Measurements from ENCODE around the gene VPS29.

Gene VPS29

GRCh38 chr12:110513842-110514241 is 11.9 kb upstream of the VPS29 start:
- no peak for TF ChIP-seq FOXM1 (IDR thresholded peaks at IDR 0.05; ENCODE audit: borderline replicate concordance, low read depth)
- no peak for TF ChIP-seq NFIC (IDR thresholded peaks at IDR 0.05)
- TF ChIP-seq TCF12 (IDR thresholded peaks at IDR 0.05; ENCODE audit: low read depth) = no peak
- TF ChIP-seq CEBPB (IDR thresholded peaks at IDR 0.05) = no peak
- no peak for TF ChIP-seq USF1 (IDR thresholded peaks at IDR 0.05)
- no peak for TF ChIP-seq EGR1 (IDR thresholded peaks at IDR 0.05)
- TF ChIP-seq YY1 (IDR thresholded peaks at IDR 0.05; ENCODE audit: low read depth) = no peak
- TF ChIP-seq EP300 (IDR thresholded peaks at IDR 0.05; ENCODE audit: borderline replicate concordance) = no peak

- no peak for TF ChIP-seq CEBPB (IDR thresholded peaks at IDR 0.05)
- TF ChIP-seq USF1 (IDR thresholded peaks at IDR 0.05) = no peak
- no peak for TF ChIP-seq CREB1 (IDR thresholded peaks at IDR 0.05; ENCODE audit: low read depth)
- TF ChIP-seq TCF12 (IDR thresholded peaks at IDR 0.05; ENCODE audit: low read depth) = no peak
- TF ChIP-seq EP300 (IDR thresholded peaks at IDR 0.05; ENCODE audit: borderline replicate concordance) = no peak
- TF ChIP-seq EGR1 (IDR thresholded peaks at IDR 0.05) = no peak
- no peak for TF ChIP-seq ZBTB7A (IDR thresholded peaks at IDR 0.05; ENCODE audit: low read depth)
- no peak for TF ChIP-seq TAF1 (IDR thresholded peaks at IDR 0.05; ENCODE audit: low read depth)
- TF ChIP-seq YY1 (IDR thresholded peaks at IDR 0.05; ENCODE audit: low read depth) = no peak
- no peak for TF ChIP-seq MAX (IDR thresholded peaks at IDR 0.05)
- no peak for TF ChIP-seq RAD21 (IDR thresholded peaks at IDR 0.05; ENCODE audit: low read depth)
- TF ChIP-seq REST (IDR thresholded peaks at IDR 0.05; ENCODE audit: low read depth) = no peak
- no peak for TF ChIP-seq TEAD4 (IDR thresholded peaks at IDR 0.05)
- TF ChIP-seq FOXM1 (IDR thresholded peaks at IDR 0.05; ENCODE audit: borderline replicate concordance, low read depth) = no peak
- TF ChIP-seq NFIC (IDR thresholded peaks at IDR 0.05) = no peak
These were observed 6.2 kb upstream of the VPS29 start for GRCh38 chr12:110508071-110508586.

GRCh38 chr12:110505332-110505731 is 3.4 kb upstream of the VPS29 start:
- TF ChIP-seq CREB1 (IDR thresholded peaks at IDR 0.05; ENCODE audit: low read depth) (no peak), NFIC (IDR thresholded peaks at IDR 0.05) (no peak), EP300 (IDR thresholded peaks at IDR 0.05; ENCODE audit: borderline replicate concordance) (no peak), REST (IDR thresholded peaks at IDR 0.05; ENCODE audit: low read depth) (no peak), USF1 (IDR thresholded peaks at IDR 0.05) (no peak), FOXM1 (IDR thresholded peaks at IDR 0.05; ENCODE audit: borderline replicate concordance, low read depth) (no peak), YY1 (IDR thresholded peaks at IDR 0.05; ENCODE audit: low read depth) (no peak), TCF12 (IDR thresholded peaks at IDR 0.05; ENCODE audit: low read depth) (no peak), MAX (IDR thresholded peaks at IDR 0.05) (no peak), EGR1 (IDR thresholded peaks at IDR 0.05) (no peak), TEAD4 (IDR thresholded peaks at IDR 0.05) (no peak), CEBPB (IDR thresholded peaks at IDR 0.05) (no peak), RAD21 (IDR thresholded peaks at IDR 0.05; ENCODE audit: low read depth) (no peak), TAF1 (IDR thresholded peaks at IDR 0.05; ENCODE audit: low read depth) (no peak), ZBTB7A (IDR thresholded peaks at IDR 0.05; ENCODE audit: low read depth) (no peak)

GRCh38 chr12:110503432-110503831 is 1.5 kb upstream of the VPS29 start:
- TF ChIP-seq TEAD4 (IDR thresholded peaks at IDR 0.05) (no peak), TCF12 (IDR thresholded peaks at IDR 0.05; ENCODE audit: low read depth) (no peak), RAD21 (IDR thresholded peaks at IDR 0.05; ENCODE audit: low read depth) (no peak), REST (IDR thresholded peaks at IDR 0.05; ENCODE audit: low read depth) (no peak)

Measured in Ishikawa (cell line).